Tibial nerve (tissue), 4 donors: ENCODE measurements around the gene SMARCD2.
"Not testable (repeated sequence)": the region's sequence is repeated elsewhere in the genome, so short reads cannot be mapped to it uniquely, and the experiment has no call there.

ENCODE experiments used
- CTCF ChIP-seq, 5 experiments: fragments of 200-600 bp in 3 of 5; fragments of 450-650 bp in 2 of 5; sonication (generic) in 3 of 5; IDR thresholded peaks; one replicate each; pipeline ENCODE4 v1.5.1; 2016 to 2019; ENCODE audit warnings: antibody characterized with exemption in 5 of 5, mild to moderate bottlenecking in 3 of 5, moderate library complexity in 2 of 5
- EP300 ChIP-seq, 2 donors: sonication (generic); formaldehyde crosslinking; IDR thresholded peaks; one replicate each; pipeline ENCODE4 v1.6.1; 2017; ENCODE audit warnings: antibody characterized with exemption in 2 of 2, mild to moderate bottlenecking in 1 of 2
- POLR2A ChIP-seq, 2 donors: fragments of 450-650 bp; IDR thresholded peaks; one replicate each; pipeline ENCODE4 v1.6.1; 2017; ENCODE audit warnings: antibody characterized with exemption in 2 of 2, mild to moderate bottlenecking in 2 of 2, moderate library complexity in 2 of 2

- TF ChIP-seq CTCF, POLR2A, EP300 (IDR thresholded peaks at IDR 0.05): not testable (repeated sequence)
Observed at GRCh38 chr17:63866625-63867024, 24.1 kb upstream of the SMARCD2 start.
